ENCODE results near the gene PCSK4. TPM values are rescaled to one million over a fixed set of nuclear protein-coding genes. Genes with fewer than 3 reads are reported as not detected.
A peak's percentile ranks its signal among the peaks of the same experiment; 100 is the strongest.
"Not testable (repeated sequence)": the region's sequence is repeated elsewhere in the genome, so short reads cannot be mapped to it uniquely, and the experiment has no call there.

Gene PCSK4
- total RNA-seq: 1.3 TPM
- long read RNA-seq, partial matches to known transcripts: 1 of 3 reads
- long read RNA-seq, other reads (novel, unspliced or antisense): 2 of 3 reads

DNA sequence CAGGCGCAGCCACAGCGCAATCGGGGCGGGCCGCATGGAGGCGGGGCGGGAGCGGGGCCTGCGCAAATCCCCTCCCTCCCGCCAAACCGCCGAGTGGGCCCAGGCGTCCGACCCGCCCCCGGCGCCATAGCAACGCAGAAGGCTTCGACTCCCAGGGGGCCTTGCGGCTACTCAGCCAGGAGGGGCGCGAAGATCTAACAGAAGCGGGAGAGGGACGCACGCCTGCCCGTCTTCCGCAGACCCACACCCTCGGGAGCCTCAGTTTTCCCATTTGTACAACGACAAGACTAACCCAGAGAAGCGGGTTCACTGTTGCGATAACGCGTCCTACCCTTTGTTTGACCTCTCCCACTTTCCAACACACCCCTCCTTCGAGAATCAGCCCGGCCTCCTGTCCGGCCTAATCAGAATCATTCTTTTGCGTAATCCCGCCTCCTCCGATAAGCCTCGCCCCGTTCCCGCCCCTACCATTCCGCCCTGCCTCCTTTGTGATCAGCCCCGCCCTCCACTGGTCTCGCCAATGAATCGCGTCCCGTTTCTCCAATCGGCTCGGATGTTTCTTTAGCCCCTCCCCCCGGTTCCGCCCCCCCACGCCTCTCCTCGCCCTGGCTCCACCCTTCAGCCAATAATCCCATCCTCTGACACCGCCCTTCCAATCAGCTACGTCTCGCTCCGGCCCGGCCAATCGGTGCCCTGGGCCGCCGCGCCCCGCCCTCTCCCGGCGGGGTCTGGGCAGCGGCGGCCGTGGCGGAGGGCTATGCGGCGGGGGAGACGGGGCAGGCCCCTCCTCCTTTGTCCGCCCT is at the start of gene PCSK4:
Gene PCSK4, minus strand, starts transcription at position 40 of the 803 bp plus-strand sequence. Its CDS starts 4 bp downstream, at position 36.
- intact Hi-C loops (cut with micrococcal nuclease): no loop called here
- H3K4me3 ChIP-seq: peak within 1 kb of the TSS; percentile 72
- H3K4me1 ChIP-seq: peaks cover 20% of the 10 kb centered on the region
- H3K9me3 ChIP-seq (replicated peaks): no peaks in the 10 kb centered on the region
- no peaks in the 10 kb centered on the region for H3K36me3 ChIP-seq
- TF ChIP-seq CTCF (IDR thresholded peaks at IDR 0.05; ENCODE audit: borderline replicate concordance): no peak
- DNase-seq: peak; percentile 99
- peaks cover 18% of the 10 kb centered on the region for H3K27me3 ChIP-seq (ENCODE audit: low read depth)
- peak within 1 kb of the TSS; percentile 85 for H3K27ac ChIP-seq (replicated peaks)

DNA sequence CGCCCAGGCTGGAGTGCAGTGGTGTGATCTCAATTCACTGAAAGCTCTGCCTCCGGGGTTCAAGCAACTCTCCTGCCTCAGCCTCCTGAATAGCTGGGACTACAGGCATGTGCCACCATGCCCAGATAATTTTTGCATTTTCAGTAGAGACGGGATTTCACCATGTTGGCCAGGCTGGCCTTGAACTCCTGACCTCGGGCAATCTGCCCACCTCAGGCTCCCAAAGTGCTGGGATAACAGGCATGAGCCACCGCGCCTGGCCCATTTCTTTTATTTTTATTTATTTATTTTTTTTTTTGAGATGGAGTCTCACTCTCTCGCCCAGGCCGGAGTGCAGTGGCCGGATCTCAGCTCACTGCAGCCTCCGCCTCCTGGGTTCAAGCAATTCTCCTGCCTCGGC is 49.6 kb upstream of the PCSK4 start:
- H3K4me3 ChIP-seq; H3K27ac ChIP-seq (replicated peaks); DNase-seq; H3K36me3 ChIP-seq; H3K9me3 ChIP-seq (replicated peaks): not testable (repeated sequence)
- H3K4me1 ChIP-seq: peaks cover 19% of the 10 kb centered on the region
- H3K27me3 ChIP-seq (ENCODE audit: low read depth): peaks cover 63% of the 10 kb centered on the region
- intact Hi-C loops (cut with micrococcal nuclease): loop anchor here (10.0 kb wide), 2 partner anchors 135 to 225 kb away; no protein-coding TSS in a partner anchor

GRCh38 chr19:1538978-1539377 is 48.8 kb upstream of the PCSK4 start:
- Histone ChIP-seq H3K36me3 (no peaks in the 10 kb centered on the region), H3K4me1 (peaks cover 19% of the 10 kb centered on the region), H3K27me3 (ENCODE audit: low read depth) (peaks cover 56% of the 10 kb centered on the region), H3K27ac (replicated peaks) (no peak overlapping the region), H3K4me3 (no peak overlapping the region), H3K9me3 (replicated peaks) (no peaks in the 10 kb centered on the region)
- intact Hi-C loops (cut with micrococcal nuclease): no loop called here
- no peak for DNase-seq
- no peak for TF ChIP-seq CTCF (IDR thresholded peaks at IDR 0.05; ENCODE audit: borderline replicate concordance)

GRCh38 chr19:1535699-1536098 is 45.5 kb upstream of the PCSK4 start:
- Histone ChIP-seq H3K27me3 (ENCODE audit: low read depth) (peaks cover 61% of the 10 kb centered on the region), H3K4me1 (peaks cover 17% of the 10 kb centered on the region)
- H3K36me3 ChIP-seq; DNase-seq; H3K4me3 ChIP-seq; H3K27ac ChIP-seq (replicated peaks); intact Hi-C loops (cut with micrococcal nuclease); H3K9me3 ChIP-seq (replicated peaks): not testable (repeated sequence)

DNA sequence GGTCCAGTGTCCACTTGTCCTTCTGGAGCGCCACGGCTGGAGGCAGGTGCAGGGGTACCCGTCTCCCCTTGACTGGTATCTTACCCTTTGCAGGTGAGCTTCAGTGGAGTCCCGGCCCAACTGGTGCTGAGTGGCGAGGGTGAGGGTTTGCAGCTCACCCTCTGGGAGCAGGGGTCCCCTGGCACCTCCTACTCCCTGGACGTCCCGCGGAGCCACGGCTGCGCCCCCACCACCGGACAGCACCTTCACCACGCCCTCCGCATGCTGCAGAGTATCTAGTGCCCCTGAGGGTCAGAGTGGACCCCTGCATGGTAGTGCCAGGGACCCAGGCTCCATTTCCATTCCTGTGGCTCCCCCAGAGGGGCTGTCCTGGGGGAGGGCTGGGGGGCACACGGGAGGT is 44.8 kb upstream of the PCSK4 start:
- H3K4me1 ChIP-seq: peaks cover 10% of the 10 kb centered on the region
- H3K27ac ChIP-seq (replicated peaks): no peak overlapping the region
- no peak for DNase-seq
- H3K9me3 ChIP-seq (replicated peaks): no peaks in the 10 kb centered on the region
- peaks cover 66% of the 10 kb centered on the region for H3K27me3 ChIP-seq (ENCODE audit: low read depth)
- no peak overlapping the region for H3K4me3 ChIP-seq
- TF ChIP-seq CTCF (IDR thresholded peaks at IDR 0.05; ENCODE audit: borderline replicate concordance): no peak
- no peaks in the 10 kb centered on the region for H3K36me3 ChIP-seq
- intact Hi-C loops (cut with micrococcal nuclease): no loop called here

DNA sequence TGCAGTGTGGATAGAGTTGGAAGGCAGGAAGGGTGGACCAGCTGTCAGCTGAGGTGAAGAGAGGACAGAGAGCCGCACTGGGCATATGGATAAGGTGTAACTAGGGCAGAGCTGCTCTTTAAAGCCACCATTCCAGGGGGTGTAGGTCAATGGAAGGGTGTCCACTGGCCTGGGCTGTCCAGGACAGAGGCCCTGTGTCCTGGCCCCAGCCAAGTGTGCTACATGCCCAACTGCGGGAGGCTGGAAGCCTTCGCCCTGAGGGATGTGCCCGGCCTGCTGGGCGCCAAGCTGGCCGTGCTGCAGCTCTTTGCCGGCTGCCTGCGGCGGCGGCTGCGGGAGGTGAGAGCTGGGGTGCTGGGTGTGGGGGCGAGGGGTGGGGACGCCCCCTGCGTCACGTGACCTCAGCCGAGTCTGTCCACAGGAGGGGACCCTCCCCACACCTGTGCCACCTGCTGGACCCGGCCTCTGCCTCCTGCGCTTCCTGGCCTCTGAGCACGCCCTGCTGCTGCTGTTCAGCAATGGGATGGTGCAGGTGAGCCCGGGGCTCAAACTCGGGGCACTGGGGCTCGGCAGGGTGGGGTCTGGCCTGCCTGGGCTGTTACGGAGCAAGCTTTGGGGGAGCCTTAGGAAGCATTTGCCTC is 43.5 kb upstream of the PCSK4 start:
- DNase-seq: no peak
- Histone ChIP-seq H3K4me3 (no peak overlapping the region), H3K27ac (replicated peaks) (no peak overlapping the region), H3K4me1 (peaks cover 3% of the 10 kb centered on the region), H3K27me3 (ENCODE audit: low read depth) (peaks cover 79% of the 10 kb centered on the region), H3K9me3 (replicated peaks) (no peaks in the 10 kb centered on the region), H3K36me3 (no peaks in the 10 kb centered on the region)
- intact Hi-C loops (cut with micrococcal nuclease): no loop called here
- TF ChIP-seq CTCF (IDR thresholded peaks at IDR 0.05; ENCODE audit: borderline replicate concordance): no peak

Measured in left ventricle myocardium inferior (tissue), 1 donor.